ENCODE data around the gene JAKMIP1. TPM values are rescaled to one million over a fixed set of nuclear protein-coding genes. Genes with fewer than 3 reads are reported as not detected.

Gene JAKMIP1
- total RNA-seq, 1 donor from 2014 or later: 0.05 TPM

- DNase-seq (ENCODE audit: low read depth): no peak
These were observed 19.3 kb downstream of the JAKMIP1 start for GRCh38 chr4:6180841-6181631.

GRCh38 chr4:6179362-6179761 lies 21.0 kb downstream of the JAKMIP1 start:
- DNase-seq (ENCODE audit: low read depth): no peak

GRCh38 chr4:6178757-6179156 lies 21.6 kb downstream of the JAKMIP1 start:
- no peak for DNase-seq (ENCODE audit: low read depth)

- DNase-seq (ENCODE audit: low read depth): no peak
These were observed 22.7 kb downstream of the JAKMIP1 start for GRCh38 chr4:6177587-6178197.

- DNase-seq (ENCODE audit: low read depth): no peak
These were observed 24.9 kb downstream of the JAKMIP1 start for GRCh38 chr4:6175426-6175825.

GRCh38 chr4:6172927-6173200 lies 27.5 kb downstream of the JAKMIP1 start:
- no peak for DNase-seq (ENCODE audit: low read depth)

GRCh38 chr4:6172093-6172926 lies 28.0 kb downstream of the JAKMIP1 start:
- no peak for DNase-seq (ENCODE audit: low read depth)

GRCh38 chr4:6169239-6169638 lies 31.1 kb downstream of the JAKMIP1 start:
- DNase-seq (ENCODE audit: low read depth): no peak

GRCh38 chr4:6165766-6166165 lies 34.6 kb downstream of the JAKMIP1 start:
- DNase-seq (ENCODE audit: low read depth): no peak

- no peak for DNase-seq (ENCODE audit: low read depth)
These were observed 37.5 kb downstream of the JAKMIP1 start for GRCh38 chr4:6162885-6163284.

GRCh38 chr4:6161921-6162464 lies 38.4 kb downstream of the JAKMIP1 start:
- DNase-seq (ENCODE audit: low read depth): no peak

GRCh38 chr4:6160536-6160935 lies 39.8 kb downstream of the JAKMIP1 start:
- no peak for DNase-seq (ENCODE audit: low read depth)

GRCh38 chr4:6157926-6158325 lies 42.4 kb downstream of the JAKMIP1 start:
- no peak for DNase-seq (ENCODE audit: low read depth)

- DNase-seq (ENCODE audit: low read depth): no peak
These were observed 44.2 kb downstream of the JAKMIP1 start for GRCh38 chr4:6155996-6156750.

GRCh38 chr4:6154875-6155274 lies 45.5 kb downstream of the JAKMIP1 start:
- DNase-seq (ENCODE audit: low read depth): no peak

GRCh38 chr4:6153874-6154273 lies 46.5 kb downstream of the JAKMIP1 start:
- DNase-seq (ENCODE audit: low read depth): no peak

- no peak for DNase-seq (ENCODE audit: low read depth)
These were observed 47.3 kb downstream of the JAKMIP1 start for GRCh38 chr4:6152869-6153705.

GRCh38 chr4:6150046-6150735 lies 50.2 kb downstream of the JAKMIP1 start:
- DNase-seq (ENCODE audit: low read depth): no peak

GRCh38 chr4:6148506-6149205 lies 51.7 kb downstream of the JAKMIP1 start:
- DNase-seq (ENCODE audit: low read depth): no peak

GRCh38 chr4:6147441-6147840 lies 52.9 kb downstream of the JAKMIP1 start:
- no peak for DNase-seq (ENCODE audit: low read depth)

All from renal cortical epithelial cell (primary cell).